Prostate gland (tissue), 2 donors: Measurements from ENCODE around the gene LORICRIN. TPM values are rescaled to one million over a fixed set of nuclear protein-coding genes. Genes with fewer than 3 reads are reported as not detected.

Experiments
- DNase-seq: peaks from one replicate; pipeline ENCODE4 v3.0.0-alpha.2; 2019; ENCODE audit warnings: low spot score
- H3K27ac ChIP-seq, 2 donors: fragments of 200-600 bp; sonication (generic); 2 replicates each; pipeline ENCODE4 v1.5.1; 2017 to 2019
- H3K27me3 ChIP-seq: fragments of 200-600 bp; sonication (generic); replicated peaks from 2 replicates; pipeline ENCODE4 v1.5.1; 2019; ENCODE audit not compliant: insufficient read depth
- H3K36me3 ChIP-seq, 2 donors: fragments of 200-600 bp; sonication (generic); 1 replicate in 1 of 2; 2 replicates in 1 of 2; pipeline versions ENCODE4 v1.5.1 to v1.8.1; 2017 to 2019
- H3K4me1 ChIP-seq: fragments of 200-600 bp; sonication (generic); replicated peaks from 2 replicates; pipeline ENCODE4 v1.5.1; 2019
- H3K4me3 ChIP-seq, 2 donors: fragments of 200-600 bp; sonication (generic); 2 replicates each; pipeline ENCODE4 v1.5.1; 2017 to 2019
- H3K9me3 ChIP-seq: fragments of 200-600 bp; sonication (generic); 2 replicates; pipeline ENCODE4 v1.5.1; 2017
- POLR2A ChIP-seq: fragments of 450-650 bp; IDR thresholded peaks from one replicate; pipeline ENCODE4 v1.6.1; 2016; ENCODE audit warnings: antibody characterized with exemption, mild to moderate bottlenecking
- POLR2AphosphoS5 ChIP-seq: sonication (generic); formaldehyde crosslinking; IDR thresholded peaks from one replicate; pipeline ENCODE4 v1.6.1; 2017; ENCODE audit warnings: antibody characterized with exemption
- WGBS: methylation state at CpG from one replicate; pipeline ENCODE4 v1.1.5; 2018; 5-methylcytosine and 5-hydroxymethylcytosine counted together
- intact Hi-C: fragments of 100-400 bp; cut with DNase I; formaldehyde crosslinking; loops from one replicate; pipeline ENCODE4 v1.14.2; 2022
- total RNA-seq, 2 donors: library from RNA; depleted of rRNA; stranded (reverse); fragments of >200 nt; gene quantifications; one replicate each; pipeline ENCODE4 v1.1.0, GENCODE V29; 2016
- TF ChIP-seq, protein P1 (sequence below), 4 experiments: fragments of 200-600 bp in 2 of 4; fragments of 450-650 bp in 2 of 4; sonication (generic) in 2 of 4; IDR thresholded peaks; 1 replicate in 3 of 4; 2 replicates in 1 of 4; pipeline ENCODE4 v1.5.1; 2016 to 2019; ENCODE audit warnings: antibody characterized with exemption in 4 of 4, mild to moderate bottlenecking in 2 of 4, moderate library complexity in 2 of 4

The LORICRIN gene
- total RNA-seq, 2 donors from 2014 or later = 0.45 TPM; not detected in 1

DNA sequence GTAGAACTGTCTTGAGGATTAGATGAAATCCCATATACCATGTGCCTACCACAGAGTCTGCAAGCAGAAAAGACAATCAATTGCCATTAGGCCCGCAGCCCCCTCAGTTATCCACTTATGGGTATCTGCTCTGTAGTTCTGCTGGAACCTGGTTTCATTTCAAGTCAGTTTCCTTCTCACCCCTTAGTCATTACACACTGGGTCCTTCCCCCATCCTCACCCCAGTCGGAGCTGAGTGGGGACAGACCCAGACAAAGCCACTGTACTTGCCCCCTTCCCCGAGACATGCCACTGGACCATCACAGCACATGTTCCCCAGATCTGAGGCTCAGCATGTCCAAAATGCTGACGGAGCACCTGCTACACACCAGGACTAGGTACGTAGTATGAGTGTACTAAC is 32.0 kb downstream of the LORICRIN start:
- intact Hi-C loops = no loop called here
- DNase-seq = no peak
- TF ChIP-seq POLR2A (no peak), POLR2AphosphoS5 (no peak)
- TF ChIP-seq, protein P1, sequence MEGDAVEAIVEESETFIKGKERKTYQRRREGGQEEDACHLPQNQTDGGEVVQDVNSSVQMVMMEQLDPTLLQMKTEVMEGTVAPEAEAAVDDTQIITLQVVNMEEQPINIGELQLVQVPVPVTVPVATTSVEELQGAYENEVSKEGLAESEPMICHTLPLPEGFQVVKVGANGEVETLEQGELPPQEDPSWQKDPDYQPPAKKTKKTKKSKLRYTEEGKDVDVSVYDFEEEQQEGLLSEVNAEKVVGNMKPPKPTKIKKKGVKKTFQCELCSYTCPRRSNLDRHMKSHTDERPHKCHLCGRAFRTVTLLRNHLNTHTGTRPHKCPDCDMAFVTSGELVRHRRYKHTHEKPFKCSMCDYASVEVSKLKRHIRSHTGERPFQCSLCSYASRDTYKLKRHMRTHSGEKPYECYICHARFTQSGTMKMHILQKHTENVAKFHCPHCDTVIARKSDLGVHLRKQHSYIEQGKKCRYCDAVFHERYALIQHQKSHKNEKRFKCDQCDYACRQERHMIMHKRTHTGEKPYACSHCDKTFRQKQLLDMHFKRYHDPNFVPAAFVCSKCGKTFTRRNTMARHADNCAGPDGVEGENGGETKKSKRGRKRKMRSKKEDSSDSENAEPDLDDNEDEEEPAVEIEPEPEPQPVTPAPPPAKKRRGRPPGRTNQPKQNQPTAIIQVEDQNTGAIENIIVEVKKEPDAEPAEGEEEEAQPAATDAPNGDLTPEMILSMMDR (IDR thresholded peaks at IDR 0.05) = no peak
- Histone ChIP-seq H3K4me3 (no peak overlapping the region), H3K27me3 (no peaks in the 10 kb centered on the region), H3K4me1 (no peaks in the 10 kb centered on the region), H3K36me3 (no peaks in the 10 kb centered on the region), H3K9me3 (no peaks in the 10 kb centered on the region), H3K27ac (no peak overlapping the region)
- 88% methylated on average over 5 of the region's 5 CpGs for WGBS

DNA sequence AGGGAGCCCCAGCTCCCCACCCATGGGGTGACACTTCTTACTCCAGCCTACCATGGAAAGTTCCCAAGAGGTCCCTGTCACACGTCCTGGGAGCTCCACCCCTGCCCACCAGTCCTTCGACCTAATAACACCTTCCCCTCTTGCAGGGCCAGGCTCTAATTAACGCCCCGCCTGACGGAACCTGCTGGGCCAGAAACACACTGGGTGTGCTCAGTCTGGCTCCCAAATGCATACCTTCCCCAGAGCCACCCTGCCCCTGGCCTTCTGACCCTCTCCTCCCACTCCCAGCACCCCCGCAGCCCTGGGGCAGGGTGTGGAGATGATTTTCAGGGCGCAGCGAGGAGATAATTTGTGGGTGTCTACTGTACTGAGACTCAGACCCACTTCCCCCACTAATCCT is 32.7 kb downstream of the LORICRIN start:
- no peak for DNase-seq
- no peaks in the 10 kb centered on the region for H3K36me3 ChIP-seq
- no peaks in the 10 kb centered on the region for H3K4me1 ChIP-seq
- 34% methylated on average over 8 of the region's 8 CpGs for WGBS
- TF ChIP-seq, protein P1 (IDR thresholded peaks at IDR 0.05) = no peak
- TF ChIP-seq POLR2A (no peak), POLR2AphosphoS5 (no peak)
- H3K9me3 ChIP-seq = no peaks in the 10 kb centered on the region
- H3K27ac ChIP-seq = no peak overlapping the region
- H3K27me3 ChIP-seq = no peaks in the 10 kb centered on the region
- no peak overlapping the region for H3K4me3 ChIP-seq
- intact Hi-C loops = no loop called here

DNA sequence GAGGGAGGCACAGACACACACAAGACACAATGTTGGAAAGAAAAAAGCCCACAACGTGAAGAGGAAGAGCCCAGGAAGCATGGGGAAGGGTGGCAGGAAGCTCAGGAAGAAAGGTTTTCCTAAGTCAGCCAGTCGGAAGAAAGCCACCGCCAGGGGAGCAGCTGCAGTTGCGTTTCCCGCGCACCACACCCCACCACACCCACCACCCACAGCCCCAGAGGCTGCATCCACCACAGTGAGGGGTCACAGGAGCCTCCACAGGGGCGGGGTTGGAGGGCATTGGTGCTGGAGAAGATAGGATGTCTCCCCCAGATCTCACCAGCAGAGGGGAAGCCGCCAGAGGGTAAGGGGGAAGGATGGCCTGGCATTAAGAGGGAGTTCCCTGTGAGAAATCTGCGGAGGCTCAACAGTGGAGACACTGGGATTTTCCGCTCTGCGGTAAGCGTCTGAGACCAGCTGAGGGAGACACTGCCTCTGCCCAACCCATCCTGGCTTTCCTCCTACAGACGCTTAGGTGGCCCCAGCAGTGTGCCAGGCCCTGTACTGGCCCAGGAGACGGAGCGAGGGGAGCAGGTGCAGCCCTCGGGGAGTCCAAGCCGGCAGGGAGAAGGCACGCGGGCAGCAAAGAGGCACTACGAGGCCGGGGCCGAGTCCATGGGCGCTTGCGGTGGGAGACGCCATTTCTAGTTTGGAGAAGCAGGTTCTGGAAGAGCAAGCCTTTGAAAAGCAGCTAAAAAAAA is 33.4 kb downstream of the LORICRIN start:
- TF ChIP-seq POLR2AphosphoS5 (no peak), POLR2A (no peak)
- TF ChIP-seq, protein P1 (IDR thresholded peaks at IDR 0.05) = no peak
- no peaks in the 10 kb centered on the region for H3K9me3 ChIP-seq
- no peaks in the 10 kb centered on the region for H3K27me3 ChIP-seq
- WGBS = 73% methylated on average over 25 of the region's 25 CpGs
- H3K4me1 ChIP-seq = no peaks in the 10 kb centered on the region
- H3K27ac ChIP-seq = no peak overlapping the region
- no peak overlapping the region for H3K4me3 ChIP-seq
- intact Hi-C loops = no loop called here
- DNase-seq = no peak
- no peaks in the 10 kb centered on the region for H3K36me3 ChIP-seq

DNA sequence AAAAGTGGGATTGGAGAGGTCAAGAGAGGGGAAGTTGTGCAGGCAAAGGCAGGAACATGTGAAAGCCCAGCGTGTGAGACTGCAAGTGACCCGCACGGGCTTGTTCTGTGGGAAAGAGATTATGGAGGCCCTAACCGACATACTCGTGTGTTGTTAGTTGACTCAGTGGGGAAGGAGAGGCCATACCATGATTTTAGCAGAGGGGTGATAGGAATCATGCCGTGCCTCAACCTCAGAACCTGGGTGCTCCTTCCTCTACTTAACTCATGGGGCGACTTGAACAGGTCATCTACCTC is 33.9 kb downstream of the LORICRIN start:
- 65% methylated on average over 7 of the region's 7 CpGs for WGBS
- no peak overlapping the region for H3K4me3 ChIP-seq
- no peak overlapping the region for H3K27ac ChIP-seq
- no peaks in the 10 kb centered on the region for H3K4me1 ChIP-seq
- no peaks in the 10 kb centered on the region for H3K27me3 ChIP-seq
- H3K36me3 ChIP-seq = no peaks in the 10 kb centered on the region
- H3K9me3 ChIP-seq = no peaks in the 10 kb centered on the region
- TF ChIP-seq, protein P1 (IDR thresholded peaks at IDR 0.05) = no peak
- TF ChIP-seq POLR2AphosphoS5 = no peak
- TF ChIP-seq POLR2A = no peak
- intact Hi-C loops = no loop called here
- DNase-seq = no peak

DNA sequence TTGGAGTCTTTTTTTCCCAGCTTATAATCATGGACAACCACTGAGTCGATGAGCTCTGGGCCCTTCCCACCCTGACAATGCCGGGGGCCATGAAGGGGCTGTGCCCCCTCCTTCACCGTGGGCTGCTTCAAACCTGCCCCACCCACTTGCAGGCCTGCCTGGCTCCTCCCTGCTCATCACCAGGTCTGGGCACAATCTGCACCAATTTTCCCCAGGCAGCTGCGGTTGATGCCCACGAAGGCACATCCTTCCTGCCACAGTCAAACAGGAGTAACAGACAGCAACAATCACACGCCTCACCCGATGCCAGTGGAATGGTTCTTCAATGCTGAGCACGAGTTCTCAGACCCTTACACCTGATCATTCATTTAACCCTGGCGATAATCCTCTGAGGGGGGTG is 34.4 kb downstream of the LORICRIN start:
- no peak for DNase-seq
- Histone ChIP-seq H3K27me3 (no peaks in the 10 kb centered on the region), H3K27ac (no peak overlapping the region), H3K4me3 (no peak overlapping the region), H3K36me3 (no peaks in the 10 kb centered on the region), H3K4me1 (no peaks in the 10 kb centered on the region), H3K9me3 (no peaks in the 10 kb centered on the region)
- intact Hi-C loops = no loop called here
- TF ChIP-seq POLR2A (no peak), POLR2AphosphoS5 (no peak)
- TF ChIP-seq, protein P1 (IDR thresholded peaks at IDR 0.05) = no peak
- WGBS = 82% methylated on average over 9 of the region's 9 CpGs
